HG03575 (cell line): Measurements from ENCODE around the gene CACNA1F.

ENCODE experiments used
- ATAC-seq: cut with Tn5 transposase; IDR thresholded peaks from one replicate; pipeline ENCODE4 v1.9.1; 2021; ENCODE audit not compliant: unreplicated experiment, insufficient number of reproducible peaks, low FRiP score; ENCODE audit errors: extremely low read depth

The CACNA1F gene

DNA sequence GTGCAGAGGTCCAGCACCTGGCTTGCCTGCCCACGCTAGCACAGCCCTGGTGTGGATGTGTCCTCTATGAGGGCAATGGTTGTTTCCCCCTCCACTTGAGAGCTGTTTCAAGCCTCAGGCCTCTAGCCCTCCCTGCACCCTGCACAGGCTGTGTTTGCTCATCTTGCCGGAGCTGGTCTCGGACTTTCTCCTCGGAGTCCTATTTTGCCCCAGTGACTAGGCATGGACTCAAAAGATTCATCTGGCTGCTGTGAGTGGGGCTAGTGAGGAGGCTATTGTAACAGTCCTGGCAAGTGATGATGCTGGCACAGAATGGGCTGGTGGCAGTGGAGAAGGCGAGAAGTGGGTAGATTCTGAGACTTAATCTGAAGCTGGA, 25.6 kb upstream of the CACNA1F start:
- ATAC-seq: no peak

DNA sequence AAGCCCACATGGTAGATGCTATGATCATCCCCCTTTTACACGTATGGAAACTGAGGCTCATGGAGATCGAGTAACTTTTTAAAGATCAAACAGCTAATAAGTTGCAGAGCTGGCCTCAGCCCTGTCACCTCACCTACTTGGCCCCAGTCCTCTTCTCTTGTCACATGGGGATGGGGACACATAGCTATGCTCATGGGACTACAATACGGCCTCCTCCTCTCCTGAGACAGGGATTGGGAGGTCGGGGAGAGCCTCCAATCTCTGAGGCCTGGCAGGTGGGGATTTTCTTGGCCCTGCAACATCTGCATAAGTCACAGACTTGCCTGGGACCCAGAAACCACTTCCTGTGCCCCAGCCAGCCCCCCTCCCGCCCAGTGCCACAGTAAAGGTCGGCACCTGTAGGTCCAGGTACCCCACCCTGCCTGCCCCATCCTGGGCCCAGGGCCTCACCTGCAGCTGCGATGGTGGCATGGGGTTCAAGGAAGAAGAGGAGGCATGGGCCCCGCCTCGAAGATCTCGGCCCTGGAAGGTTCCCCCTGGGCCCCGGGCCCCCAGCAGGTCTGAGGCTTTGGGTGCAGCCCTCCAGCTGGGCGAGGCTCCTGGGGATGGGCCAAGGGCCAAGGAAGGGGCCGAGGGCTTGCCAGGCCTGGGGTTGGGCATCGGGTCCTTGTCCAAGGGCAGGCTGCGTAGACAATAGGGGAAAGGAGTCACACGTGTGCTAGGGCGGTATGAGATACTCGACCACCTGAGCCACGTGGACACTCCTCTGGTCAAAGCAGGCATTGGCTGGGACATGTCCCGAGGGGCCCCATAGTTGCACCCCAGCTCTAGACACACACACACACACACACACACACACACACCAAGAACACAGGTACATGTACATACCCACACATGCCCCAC, 25.0 kb upstream of the CACNA1F start:
- no peak for ATAC-seq

DNA sequence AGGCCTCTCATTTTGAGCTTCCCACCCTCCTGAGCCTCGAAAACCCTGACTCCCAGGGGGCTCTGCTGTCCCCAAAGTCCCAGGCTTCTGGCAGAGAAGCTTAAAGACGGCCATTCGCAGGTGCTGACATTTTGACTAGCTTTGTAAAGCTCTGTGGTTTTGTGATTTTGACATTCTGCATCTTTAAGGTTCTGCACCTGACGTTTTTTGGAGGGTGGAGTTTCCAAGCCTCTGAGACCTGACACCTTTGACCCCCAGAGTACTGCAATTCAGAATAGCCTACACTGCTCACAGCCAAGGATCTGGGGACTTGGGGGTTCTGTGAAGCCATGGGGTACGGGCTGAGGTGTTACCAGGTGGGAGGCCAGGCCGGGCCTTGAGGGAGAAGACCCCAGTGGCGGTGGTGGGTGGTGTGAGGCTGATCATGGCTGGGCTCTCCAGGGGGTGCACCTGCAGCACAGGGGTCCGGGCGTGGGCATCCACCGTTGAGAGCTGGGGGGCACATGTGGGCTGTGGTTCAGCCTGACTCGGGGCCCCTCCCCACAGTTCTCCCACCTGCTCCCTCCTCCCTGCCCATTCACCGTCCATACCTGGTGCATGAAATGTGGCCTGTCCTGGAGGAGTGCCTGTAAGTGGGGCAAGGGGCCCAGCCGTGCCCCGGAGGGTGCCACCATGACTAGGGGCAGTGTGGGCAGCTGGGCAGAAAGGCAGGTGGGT, 24.1 kb upstream of the CACNA1F start:
- ATAC-seq: no peak

DNA sequence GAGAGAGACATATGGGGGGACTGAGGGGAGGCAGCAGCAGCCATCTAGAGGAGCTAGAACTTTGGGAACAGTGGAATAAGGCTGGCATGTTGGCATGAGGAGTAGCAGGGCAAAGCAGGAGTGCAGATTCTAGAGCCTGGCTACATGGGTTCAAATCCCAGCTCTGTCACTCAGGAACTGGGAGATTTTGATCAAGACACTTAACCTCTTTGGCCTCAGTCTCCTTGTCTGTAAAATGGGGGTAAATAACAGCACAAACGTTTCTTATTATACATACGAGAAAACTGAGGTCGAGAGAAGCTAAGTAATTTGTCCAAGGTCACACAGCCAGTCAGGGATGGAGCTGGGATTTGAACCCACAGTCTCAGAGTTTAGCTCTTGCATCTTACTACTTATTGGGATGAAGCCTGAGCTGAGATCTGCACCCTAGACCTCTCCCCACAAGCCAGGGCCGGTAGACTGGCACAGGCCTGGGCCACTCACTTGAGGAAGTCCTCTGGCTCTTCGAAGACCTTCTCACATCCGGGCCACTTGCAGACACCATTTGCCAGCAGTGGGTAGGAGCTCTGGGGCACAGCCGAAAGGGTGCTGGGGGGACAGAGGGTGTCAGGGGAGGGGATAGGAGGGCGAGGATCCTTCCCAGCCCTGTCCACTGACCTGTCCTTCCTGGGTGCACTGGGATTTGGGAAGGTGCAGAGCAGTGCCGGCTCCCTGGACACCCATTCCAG, 23.3 kb upstream of the CACNA1F start:
- ATAC-seq: no peak

DNA sequence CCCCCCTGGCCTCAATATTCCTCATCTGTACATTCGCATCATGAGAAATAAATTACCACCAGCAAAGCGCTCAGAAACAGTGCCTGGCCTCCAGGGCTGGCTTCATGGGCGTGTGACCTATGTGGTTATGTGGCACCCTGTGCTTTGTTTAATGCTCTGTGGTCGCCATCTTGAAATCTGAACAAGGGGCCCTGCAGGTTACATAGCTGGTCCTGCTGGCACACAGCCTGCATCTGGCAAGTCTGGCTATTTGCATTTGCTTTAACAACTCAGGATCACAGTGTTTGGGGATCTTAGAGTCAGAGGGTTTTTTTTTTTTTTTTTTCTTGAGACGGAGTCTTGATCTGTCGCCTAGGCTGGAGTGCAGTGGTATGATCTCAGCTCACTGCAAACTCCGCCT, 21.5 kb upstream of the CACNA1F start:
- no peak for ATAC-seq

DNA sequence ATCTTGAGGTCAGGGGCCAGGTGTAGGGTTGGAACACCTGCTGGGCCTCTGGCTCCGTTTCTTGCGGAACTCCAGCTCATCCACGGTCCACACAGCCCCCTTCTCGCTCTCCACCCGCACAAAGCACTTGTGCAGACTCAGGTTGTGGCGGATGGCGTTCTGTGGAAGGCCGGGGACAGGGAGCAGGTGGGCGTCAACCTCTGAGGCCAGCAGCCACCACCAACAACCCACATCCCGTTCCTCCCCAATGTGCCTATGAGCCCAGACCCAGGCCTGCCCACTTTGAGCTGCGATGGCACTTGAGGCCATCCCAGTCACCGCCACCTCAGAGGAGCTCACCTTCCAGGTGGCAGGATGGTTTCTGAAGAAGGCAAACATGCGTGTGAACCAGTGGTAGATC, 18.2 kb upstream of the CACNA1F start:
- ATAC-seq: no peak

DNA sequence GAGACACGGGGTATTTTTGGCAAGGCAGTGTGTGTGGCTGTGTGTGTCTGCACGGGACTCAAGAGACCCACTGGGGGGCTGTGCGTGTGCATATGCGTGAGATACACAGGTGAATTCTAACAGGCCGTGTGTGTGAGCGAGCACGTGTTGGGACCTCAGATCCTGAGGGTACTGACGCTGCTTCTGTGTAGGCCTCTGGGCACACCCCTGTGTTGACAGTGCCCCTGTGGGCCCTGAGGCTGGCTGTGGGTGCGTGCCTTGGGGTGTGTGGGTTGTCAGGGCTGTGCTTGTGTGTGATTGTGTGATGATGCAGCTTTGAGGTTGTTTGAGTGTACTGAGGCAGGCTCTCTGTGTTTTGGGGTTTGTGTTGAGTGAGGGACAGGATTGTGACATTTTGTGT, 17.4 kb upstream of the CACNA1F start:
- ATAC-seq: no peak

DNA sequence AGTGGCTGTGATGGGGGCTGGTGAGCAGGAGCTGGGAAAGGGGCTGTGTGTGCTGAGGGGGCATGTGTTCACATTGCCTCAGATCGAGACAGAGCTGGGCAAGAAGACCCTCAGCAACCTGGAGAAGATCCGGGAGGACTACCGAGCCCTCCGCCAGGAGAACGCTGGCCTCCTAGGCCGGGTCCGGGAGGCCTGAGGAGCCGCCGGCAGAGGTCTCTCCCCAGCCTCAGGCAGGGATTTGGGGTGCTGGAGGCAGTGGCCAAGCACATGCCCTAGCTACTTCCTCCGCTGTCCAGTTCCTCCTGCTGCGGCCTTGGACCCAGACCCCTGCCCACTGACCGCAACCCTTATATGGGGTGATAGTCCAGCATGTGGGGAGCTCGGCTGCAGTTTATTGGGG, 16.9 kb upstream of the CACNA1F start:
- ATAC-seq: no peak

DNA sequence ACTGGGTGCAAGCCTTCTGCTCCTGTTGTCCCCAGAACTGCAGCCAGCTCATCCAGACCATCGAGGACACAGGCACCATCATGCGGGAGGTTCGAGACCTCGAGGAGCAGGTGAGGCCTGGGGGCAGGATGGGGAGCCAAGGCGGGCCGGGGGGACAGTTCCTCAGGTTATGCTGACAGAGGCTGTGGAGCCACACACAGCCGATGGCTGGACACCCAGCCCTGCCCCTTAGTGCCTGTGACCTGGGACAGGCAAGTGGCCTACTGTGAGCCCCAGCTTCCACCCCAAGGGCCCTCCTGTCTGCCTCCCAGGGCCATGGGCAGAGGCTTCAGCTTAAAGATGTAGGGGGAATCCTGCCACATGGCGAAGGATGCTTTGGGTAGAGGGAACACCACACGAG, 16.5 kb upstream of the CACNA1F start:
- ATAC-seq: no peak

DNA sequence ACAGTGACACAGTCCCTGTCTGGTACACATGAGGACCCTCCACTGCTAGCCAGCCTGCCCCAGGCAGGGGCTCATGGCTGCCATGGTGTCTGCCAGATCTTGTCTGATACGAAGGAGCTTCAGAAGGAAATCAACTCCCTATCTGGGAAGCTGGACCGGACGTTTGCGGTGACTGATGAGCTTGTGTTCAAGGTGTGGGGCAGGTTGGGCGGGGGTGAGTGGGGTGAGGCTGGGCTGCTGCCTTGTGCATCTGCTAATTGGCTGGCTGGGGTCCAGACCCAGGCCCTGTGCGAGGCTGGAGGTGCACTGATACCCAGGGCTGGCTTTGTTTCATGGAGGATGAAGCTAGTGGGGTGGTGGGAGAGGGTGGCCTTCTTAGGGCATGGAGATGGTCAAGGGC, 15.9 kb upstream of the CACNA1F start:
- no peak for ATAC-seq

DNA sequence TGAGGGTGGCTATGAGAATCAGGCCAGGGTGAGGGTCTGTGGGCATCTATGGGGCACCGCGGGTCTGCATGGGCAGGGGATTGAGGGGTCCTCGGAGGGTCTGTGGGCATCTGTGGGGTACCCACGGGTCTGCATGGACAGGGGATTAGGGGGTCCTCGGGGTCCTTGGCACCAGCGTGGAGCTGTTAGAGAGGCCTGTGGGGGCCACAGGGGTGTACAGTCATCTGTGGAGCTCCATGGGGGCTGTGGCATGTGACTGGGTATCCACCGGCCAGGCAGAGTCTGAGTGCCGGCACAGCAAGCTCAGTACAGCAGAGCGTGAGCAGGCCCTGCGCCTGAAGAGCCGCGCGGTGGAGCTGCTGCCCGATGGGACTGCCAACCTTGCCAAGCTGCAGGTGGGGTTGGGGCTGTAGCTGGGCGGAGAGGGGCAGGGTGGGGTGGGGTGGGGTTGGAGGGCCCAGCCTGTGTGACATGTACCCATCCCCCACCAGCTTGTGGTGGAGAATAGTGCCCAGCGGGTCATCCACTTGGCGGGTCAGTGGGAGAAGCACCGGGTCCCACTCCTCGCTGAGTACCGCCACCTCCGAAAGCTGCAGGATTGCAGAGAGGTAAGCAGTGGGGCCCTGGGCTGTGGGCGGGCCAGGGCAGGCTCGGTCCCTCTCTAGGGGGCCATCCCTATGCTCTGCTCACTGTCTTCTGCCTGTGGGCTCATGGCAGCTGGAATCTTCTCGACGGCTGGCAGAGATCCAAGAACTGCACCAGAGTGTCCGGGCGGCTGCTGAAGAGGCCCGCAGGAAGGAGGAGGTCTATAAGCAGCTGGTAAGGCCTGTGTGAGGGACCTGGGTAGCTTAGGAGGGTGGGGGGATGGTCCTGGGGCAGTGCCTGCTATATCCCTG, 15.0 kb upstream of the CACNA1F start:
- ATAC-seq: no peak

DNA sequence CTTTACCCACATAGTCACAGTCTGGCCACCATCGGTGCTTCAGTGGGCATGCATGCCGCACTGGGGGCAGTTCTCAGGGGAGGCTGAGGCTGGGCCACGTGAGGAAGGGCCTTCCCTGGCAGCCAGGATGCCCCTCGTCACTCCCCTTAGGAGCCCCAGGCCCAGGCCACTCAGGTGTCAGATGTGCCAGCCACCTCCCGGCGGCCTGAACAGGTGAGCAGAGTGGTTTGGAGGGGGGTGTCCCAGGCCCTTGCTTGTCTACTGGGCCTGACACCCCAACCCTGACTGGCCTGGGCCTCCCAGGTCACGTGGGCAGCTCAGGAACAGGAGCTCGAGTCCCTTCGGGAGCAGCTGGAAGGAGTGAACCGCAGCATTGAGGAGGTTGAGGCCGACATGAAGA, 14.2 kb upstream of the CACNA1F start:
- ATAC-seq: no peak

DNA sequence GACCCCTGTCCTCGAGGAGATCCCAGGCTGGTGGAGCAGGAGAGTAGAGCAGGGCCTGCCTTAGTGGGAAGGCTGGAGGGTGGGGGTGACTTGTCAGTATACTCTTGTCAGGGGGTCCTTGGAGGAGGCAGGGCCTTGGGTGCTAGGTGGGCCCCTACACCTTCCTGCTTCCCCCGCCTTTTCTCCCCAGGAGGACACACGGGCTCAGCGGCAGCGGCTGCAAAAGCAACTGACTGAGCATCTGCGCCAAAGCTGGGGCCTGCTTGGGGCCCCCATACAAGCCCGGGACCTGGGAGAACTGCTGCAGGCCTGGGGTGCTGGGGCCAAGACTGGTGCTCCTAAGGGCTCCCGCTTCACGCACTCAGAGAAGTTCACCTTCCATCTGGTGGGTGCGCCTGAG, 13.4 kb upstream of the CACNA1F start:
- no peak for ATAC-seq

DNA sequence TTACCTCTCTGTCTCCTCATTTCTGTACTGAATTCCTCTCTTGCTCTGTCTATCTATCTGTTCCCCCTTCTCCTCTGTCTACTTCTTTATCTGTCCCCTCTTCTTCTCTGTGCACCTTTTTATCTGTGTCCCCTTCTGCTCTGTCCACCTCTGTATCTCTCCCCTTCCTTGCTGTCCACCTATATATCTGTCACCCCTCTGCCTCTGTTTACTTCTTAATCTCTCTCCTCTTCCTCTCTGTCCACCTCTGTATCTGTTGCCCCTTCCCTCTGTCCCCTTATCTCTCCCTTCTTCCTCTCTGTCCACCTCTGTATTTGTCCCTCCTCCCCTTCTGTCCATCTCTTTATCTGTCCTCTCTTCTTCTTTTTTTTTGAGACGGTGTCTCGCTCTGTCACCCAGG, 11.1 kb upstream of the CACNA1F start:
- ATAC-seq: no peak

DNA sequence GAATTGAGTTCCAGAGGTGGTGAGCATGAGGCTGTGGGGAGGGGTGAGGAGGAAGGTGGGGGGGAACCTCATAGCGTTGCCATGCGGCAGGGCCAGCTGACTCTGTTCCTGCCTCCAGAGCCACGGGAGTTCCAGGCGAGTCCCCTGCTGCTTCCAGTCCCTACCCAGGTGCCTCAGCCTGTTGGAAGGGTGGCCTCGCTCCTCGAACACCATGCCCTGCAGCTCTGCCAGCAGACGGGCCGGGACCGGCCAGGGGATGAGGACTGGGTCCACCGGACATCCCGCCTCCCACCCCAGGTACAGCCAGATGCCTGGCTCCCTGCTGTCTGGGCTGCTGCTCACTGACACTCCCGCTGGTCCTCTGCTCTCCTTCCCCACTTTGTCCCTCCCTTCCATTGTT, 10.0 kb upstream of the CACNA1F start:
- no peak for ATAC-seq

DNA sequence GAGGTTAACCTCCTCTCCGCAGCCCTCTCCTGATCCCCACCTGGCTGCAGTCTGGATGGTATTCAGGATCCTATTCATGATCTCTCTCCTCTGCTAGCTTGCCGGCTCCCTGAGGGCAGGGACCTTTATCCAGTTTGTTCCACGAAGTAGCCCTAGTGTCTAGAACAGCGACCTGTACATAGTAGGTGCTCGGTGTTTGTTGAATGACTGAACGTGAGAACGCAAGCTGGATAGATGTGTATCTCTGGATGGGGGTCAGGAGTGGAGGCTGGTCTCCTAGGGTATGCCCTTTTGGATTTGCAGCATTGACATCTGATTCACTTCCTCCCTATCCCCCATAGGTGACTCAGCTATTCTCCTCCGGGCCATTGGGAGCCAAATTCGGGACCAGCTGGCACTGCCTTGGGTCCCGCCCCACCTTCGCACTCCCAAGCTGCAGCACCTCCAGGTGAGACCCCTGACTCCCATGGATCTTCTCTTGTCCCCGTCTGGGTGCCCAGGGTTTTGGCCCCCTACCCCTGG, 9.5 kb upstream of the CACNA1F start:
- no peak for ATAC-seq

DNA sequence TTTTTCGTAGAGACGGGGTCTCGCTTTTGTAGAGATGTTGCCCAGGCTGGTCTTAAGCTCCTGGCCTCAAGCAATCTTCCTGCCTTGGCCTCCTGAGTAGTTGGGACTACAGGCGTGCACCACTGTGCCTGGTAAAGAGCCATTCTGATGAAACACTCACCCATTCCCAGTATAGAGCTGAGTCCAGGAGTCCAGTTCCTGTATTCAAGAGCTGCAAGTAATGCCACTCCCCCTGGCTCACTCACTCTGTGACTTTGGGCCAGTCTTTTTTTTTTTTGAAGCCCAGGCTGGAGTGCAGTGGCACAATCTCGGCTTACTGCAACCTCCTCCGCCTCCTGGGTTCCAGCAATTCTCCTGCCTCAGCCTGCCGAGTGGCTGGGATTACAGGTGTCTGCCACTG, 5.6 kb upstream of the CACNA1F start:
- ATAC-seq: no peak

DNA sequence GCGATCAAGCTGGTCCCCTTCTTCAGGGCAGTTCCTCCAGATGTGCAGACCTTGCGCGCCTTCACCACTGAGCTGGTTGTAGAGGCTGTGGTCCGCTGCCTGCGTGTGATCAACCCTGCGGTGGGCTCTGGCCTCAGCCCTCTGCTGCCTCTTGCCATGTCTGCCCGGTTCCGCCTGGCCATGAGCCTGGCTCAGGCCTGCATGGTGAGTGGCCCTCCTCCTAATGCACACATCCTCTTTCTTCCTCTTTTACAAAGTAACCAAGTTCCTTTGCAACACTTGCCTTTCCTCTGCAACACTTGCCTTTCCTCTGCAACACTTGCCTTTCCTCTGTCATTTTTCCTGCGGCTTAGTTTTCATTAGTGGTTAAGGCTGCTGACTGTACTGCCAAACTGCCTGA, 3.9 kb upstream of the CACNA1F start:
- no peak for ATAC-seq
